Upper lobe of left lung (tissue), 4 donors: Measurements from ENCODE around the gene TTYH3.

Experiments
- EP300 ChIP-seq, 4 donors: sonication (generic); formaldehyde crosslinking; IDR thresholded peaks; one replicate each; pipeline ENCODE4 v1.5.1; 2017; ENCODE audit warnings: antibody characterized with exemption in 4 of 4, control low read depth in 2 of 4
- TF ChIP-seq, protein P1 (sequence below), 6 experiments: fragments of 450-650 bp in 4 of 6; fragments of 200-600 bp in 2 of 6; sonication (generic) in 2 of 6; IDR thresholded peaks; one replicate each; pipeline ENCODE4 v1.5.1; 2016 to 2019; ENCODE audit warnings: antibody characterized with exemption in 6 of 6

DNA sequence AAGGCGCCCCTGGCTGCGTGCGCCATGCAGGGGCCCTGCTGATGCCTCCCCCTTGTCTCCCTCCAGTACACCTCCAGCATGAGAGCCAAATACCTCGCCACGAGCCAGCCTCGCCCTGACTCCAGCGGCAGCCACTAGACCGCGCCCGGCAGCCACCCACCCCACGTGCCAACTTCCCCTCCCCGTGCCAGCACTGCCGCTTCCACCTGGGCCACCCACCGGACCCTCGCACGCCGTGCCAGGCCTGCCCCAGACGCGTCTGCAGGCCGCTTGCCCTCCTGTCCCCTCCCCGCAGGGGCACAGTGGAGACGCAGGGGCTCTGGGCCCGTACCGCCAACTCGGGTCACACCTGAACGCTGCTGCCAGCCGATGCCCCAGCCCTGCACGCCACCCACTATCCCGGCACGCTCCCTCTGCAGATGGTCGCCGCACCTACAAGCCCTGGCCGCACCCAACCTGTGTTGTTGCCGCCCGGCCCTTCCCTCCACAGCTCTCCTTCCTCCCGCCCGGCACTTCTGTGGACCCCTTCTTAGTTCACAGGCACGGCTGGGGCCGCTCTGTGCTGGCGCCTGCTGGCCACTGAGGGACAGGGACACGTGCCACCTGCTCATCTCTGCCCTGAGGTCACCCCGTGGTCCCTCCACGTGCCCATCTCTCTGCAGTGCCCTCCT is 30.0 kb downstream of the TTYH3 start:
- no peak for TF ChIP-seq EP300 (IDR thresholded peaks at IDR 0.05)
- TF ChIP-seq, protein P1, sequence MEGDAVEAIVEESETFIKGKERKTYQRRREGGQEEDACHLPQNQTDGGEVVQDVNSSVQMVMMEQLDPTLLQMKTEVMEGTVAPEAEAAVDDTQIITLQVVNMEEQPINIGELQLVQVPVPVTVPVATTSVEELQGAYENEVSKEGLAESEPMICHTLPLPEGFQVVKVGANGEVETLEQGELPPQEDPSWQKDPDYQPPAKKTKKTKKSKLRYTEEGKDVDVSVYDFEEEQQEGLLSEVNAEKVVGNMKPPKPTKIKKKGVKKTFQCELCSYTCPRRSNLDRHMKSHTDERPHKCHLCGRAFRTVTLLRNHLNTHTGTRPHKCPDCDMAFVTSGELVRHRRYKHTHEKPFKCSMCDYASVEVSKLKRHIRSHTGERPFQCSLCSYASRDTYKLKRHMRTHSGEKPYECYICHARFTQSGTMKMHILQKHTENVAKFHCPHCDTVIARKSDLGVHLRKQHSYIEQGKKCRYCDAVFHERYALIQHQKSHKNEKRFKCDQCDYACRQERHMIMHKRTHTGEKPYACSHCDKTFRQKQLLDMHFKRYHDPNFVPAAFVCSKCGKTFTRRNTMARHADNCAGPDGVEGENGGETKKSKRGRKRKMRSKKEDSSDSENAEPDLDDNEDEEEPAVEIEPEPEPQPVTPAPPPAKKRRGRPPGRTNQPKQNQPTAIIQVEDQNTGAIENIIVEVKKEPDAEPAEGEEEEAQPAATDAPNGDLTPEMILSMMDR (IDR thresholded peaks at IDR 0.05) = no peak
